Measurements from ENCODE around the gene PFKP.
"Not testable (repeated sequence)": the region's sequence is repeated elsewhere in the genome, so short reads cannot be mapped to it uniquely, and the experiment has no call there.

PFKP gene

GRCh38 chr10:3154666-3155065, 87.3 kb downstream of the PFKP start:
- no peak for DNase-seq (ENCODE audit: low read depth in 2 of 2)

GRCh38 chr10:3159152-3159551, 91.8 kb downstream of the PFKP start:
- no peak for DNase-seq (ENCODE audit: low read depth in 2 of 2)

DNA sequence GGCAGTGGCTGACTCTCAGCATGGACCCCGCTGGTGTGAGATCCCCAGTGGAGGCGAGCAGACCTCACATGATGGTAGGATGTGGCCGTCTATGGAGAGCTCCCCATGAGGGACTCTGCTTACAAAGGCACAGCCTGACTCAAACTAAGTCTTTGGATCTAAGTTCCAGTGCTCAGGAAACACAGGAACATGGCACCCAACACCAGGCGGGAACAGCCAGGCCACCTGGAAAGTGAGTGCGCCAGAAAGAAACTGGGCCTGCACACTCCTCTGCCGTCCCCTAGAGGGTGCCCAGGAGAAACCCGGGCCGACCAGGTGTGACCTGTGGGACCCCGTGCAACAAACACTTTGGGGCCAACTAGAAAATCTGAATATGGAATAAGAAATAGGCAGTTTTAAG, 95.2 kb downstream of the PFKP start:
- no peak for DNase-seq (ENCODE audit: low read depth in 2 of 2)

DNA sequence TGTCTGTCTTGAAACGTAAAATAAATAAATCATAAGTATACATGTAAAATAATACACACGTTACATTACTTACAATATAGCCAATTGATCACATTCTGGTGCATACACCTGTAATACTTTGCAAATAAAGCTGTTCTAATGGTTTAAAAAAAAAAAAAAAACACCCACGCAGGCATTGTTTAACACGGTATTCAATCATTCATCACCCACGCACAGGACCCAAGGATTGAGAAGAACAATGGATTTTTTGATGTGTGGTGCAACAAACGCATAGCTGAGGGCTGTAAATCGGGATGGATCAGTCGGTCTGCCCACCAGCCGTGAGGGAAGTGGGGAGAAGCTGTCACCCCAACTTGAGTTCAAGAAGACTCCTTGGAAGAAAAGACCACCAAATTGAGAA, 96.5 kb downstream of the PFKP start:
- no peak for DNase-seq (ENCODE audit: low read depth in 2 of 2)

GRCh38 chr10:3165196-3165595, 97.8 kb downstream of the PFKP start:
- DNase-seq (ENCODE audit: low read depth in 2 of 2) = no peak

DNA sequence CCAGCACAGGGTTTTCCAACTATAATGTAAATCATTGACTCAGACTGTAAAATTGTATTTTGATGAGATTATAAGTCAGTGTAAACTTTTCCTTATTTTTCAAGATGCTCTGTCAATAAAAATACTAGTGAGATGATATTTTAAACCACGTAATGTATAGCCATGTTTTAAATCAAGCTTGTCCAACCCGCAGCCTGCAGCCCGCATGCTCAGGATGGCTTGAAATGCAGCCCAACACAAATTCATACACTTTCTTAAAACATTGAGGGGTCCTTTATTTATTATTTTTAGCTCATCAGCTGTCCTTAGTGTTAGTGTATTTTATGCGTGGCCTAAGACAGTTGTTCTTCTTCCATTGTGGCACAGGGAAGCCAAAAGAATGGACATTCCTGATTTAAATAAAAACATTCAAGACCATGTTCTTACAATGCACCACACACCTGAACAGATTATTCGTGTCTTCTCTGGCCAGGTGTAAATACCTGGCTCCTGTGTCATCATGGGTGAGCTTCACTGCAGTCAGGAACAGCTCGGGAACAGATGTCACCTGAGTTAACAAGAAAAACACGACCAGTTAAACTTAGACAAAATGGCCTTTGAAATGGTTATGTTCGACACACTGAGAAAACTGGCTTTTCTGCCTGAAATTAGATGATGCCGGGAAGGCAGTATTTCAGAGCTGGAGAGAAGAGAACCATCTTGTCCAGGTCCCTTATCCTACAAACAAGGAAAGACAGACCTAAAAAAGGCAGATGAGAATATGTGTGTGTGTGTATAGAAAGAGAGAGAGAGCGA, 99.3 kb downstream of the PFKP start:
- DNase-seq (ENCODE audit: low read depth in 2 of 2) = no peak

- no peak for DNase-seq (ENCODE audit: low read depth in 2 of 2)
Measured at GRCh38 chr10:3167611-3168330, 100.4 kb downstream of the PFKP start.

- no peak for DNase-seq (ENCODE audit: low read depth in 2 of 2)
Measured at GRCh38 chr10:3169271-3169670, 101.9 kb downstream of the PFKP start.

DNA sequence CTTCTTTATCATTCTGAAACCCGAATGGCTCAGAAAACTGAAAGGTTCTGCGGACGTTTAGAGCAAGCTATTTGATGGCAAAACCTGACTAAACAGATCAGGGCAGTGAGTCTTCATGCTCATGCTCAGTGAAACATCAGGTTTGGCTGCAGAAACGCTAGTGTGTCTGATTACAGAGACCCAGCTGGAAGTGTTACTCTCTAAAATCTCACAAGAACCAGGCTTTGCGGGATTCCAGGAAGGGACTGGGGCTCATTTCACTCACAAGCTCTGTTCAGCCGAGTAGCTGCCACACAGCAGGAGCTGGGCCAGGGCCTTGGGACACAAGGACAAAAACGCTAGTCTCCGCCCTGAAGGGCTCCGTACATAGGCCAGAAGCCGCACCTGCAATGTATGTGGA, 102.3 kb downstream of the PFKP start:
- DNase-seq (ENCODE audit: low read depth in 2 of 2) = no peak

DNA sequence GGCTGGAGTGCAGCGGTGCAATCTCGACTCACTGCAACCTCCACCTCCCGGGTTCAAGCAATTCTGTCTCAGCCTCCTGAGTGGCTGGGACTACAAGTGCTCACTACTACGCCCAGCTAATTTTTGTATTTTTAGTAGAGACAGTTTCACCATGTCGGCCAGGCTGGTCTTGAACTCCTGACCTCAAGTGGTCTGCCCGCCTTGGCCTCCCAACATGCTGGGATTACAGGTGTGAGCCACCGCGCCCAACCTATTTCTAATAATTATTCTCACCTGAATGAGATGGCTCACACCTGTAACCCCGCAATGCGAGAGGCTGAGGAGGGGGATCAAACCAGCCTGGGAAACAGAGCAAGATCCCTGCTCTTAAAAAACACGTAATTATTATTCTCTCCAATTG, 104.1 kb downstream of the PFKP start:
- not testable (repeated sequence) for DNase-seq (ENCODE audit: low read depth in 2 of 2)

DNA sequence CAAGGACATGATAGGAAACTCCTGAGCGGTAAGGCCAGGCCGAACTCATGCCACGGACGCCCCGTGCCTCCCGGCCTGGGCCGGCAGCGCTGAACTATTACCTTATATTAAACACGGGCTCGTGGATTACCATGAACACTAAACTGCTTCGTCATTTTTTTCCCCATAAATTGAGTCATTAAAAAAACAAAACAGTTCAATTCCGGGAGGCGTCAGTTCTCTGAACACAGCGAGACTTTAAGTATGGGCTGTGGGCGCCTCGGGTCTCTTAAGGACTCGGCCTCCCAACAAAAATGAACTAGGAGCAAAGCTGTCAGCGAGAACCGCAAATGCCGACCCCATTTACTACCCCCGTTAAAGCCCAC, 104.7 kb downstream of the PFKP start:
- DNase-seq (ENCODE audit: low read depth in 2 of 2) = peak in 1 of 2 donors; percentile 27

DNA sequence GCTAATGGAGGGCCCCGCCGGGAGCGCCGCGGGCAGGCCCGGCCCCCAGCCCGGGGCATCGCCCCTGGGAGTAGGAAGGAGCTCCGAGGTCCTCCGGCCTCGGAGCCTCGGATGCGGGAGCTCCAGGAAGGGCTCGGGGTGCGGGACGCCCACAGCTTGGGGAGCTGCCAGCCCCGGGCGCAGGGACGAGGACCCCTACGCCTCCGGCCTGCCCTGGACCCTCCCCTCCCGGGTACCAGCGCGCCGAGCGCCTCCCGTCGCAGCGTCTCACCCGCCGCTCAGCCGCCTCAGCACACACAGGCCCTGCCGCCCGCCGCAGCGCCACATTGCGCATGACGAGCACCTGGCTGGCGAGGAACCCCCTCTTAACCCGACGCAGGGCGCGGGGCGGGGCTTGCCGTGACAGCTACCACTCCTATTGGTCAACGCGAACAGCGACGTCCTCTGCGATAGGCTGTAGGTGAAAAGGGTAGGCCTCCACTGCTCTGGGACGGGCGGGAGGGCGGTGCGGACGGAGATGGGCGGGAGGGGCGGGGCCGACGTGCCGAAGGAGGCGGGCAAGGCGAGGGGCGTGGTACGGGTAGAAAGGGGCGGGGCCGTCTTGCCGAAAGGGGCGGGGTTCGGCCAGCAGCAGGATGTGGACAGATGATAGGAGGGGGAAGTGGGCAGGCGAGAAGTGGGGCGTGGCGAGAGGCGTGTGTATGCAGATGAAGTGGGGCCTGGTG, 105.3 kb downstream of the PFKP start, which contains the start of gene PITRM1:
TSS of gene PITRM1 (minus strand) at position 337 of the 725 bp plus-strand sequence. CDS start at position 327, 10 bp downstream.
- DNase-seq (ENCODE audit: low read depth in 2 of 2) = peak; percentile 98 to 99

DNA sequence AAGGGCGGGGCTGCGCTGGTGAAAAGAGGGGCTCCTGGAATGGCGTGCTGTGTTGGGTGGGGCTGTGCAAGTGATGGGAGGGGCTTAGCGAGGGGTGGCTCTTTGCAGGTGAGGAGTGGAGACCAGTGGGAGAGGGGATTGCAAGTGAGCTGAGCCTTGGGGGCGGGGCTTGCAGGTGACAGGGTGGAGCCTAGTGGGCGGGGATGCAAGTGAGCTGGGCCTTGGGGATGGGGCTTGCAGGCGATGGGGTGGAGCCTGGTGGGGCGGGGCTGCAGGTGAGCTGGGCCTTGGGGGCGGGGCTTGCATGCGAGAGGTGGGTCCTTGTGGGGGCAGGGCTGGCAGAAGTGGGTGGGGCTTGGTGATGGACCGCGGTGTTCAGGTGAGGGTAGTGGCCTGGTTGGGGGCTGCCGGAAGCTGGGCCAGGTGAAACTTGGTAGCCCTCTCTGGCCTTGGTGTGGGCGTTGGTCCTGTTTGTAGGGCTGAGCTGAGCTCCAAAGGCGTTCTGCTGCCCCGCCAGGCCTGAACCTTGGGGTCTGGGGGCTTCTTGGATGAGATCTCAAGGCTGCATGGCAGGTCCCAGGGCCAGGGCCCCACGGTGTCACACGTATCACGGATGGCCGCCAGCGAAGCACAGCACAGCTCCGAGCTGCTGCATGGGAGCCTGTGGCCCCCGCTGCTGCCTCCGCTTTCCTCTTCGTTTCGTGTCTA, 106.0 kb downstream of the PFKP start:
- DNase-seq (ENCODE audit: low read depth in 2 of 2) = no peak

DNA sequence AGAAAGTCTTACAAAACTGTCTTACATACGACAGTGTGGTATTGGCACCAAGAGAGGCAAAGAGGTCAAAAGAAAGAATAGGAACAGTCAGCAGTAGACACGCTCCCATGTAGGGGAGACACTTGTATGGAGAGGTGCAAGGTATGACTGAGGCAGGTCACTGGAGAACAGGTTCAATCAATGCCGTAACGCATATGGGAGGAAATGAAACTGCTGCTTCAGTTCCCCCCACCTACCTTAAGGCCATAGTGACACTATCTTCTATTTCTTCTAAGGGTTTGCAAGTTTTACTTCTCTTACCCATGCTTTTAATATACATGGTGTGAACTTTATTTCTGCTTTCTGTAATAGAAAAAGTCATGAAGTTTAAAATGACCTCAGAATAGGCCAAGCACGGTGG, 110.7 kb downstream of the PFKP start:
- DNase-seq (ENCODE audit: low read depth in 2 of 2) = no peak

- no peak for DNase-seq (ENCODE audit: low read depth in 2 of 2)
Measured at GRCh38 chr10:3179174-3179573, 111.8 kb downstream of the PFKP start.

DNA sequence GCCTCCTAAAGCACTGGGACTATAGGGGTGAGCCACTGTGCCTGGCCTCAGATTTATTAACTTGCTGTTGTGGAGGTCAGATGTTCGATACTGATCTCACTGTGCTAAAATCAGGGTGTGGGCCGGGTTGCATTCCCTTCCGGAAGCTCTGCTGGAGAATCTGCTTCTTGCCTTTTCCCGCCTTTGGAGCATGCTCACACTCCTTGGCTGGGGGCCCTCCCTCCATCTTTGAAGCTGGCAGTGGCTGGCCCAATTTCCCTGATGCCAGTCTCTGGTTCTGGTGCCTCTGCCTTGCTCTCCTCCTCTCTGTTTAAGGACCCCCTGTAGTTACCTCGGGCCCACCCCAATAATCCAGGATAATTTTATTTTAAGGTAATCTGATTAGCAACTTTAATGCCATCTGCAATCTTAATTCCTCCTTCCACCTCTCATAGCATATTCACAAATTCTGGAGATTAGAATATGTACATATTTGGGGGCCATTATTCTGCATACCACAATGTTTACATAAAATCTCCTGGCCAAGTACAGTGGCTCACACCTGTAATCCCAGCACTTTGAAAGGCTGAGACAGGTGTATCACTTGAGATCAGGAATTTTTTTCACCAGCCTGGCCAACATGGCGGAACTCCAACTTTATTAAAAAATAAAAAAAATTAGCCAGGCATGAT, 113.1 kb downstream of the PFKP start:
- DNase-seq (ENCODE audit: low read depth in 2 of 2) = no peak

- DNase-seq (ENCODE audit: low read depth in 2 of 2) = no peak
Measured at GRCh38 chr10:3185386-3185785, 118.0 kb downstream of the PFKP start.

GRCh38 chr10:3186368-3186767, 119.0 kb downstream of the PFKP start:
- DNase-seq (ENCODE audit: low read depth in 2 of 2) = peak in 1 of 2 donors; percentile 41
